GM18505 (cell line): Measurements from ENCODE around the gene GPR139.

Experiments used
- ATAC-seq: cut with Tn5 transposase; IDR thresholded peaks from one replicate; pipeline ENCODE4 v1.9.1; 2021; ENCODE audit not compliant: unreplicated experiment
- POLR2A ChIP-seq: IDR thresholded peaks from 4 replicates; pipeline ENCODE4 v1.6.1; 2011; ENCODE audit warnings: borderline replicate concordance; ENCODE audit not compliant: insufficient read depth, insufficient read length; ENCODE audit errors: extremely low read depth

Gene GPR139

GRCh38 chr16:20075243-20075642 lies 1.6 kb upstream of the GPR139 start:
- no peak for TF ChIP-seq POLR2A
- ATAC-seq: no peak

DNA sequence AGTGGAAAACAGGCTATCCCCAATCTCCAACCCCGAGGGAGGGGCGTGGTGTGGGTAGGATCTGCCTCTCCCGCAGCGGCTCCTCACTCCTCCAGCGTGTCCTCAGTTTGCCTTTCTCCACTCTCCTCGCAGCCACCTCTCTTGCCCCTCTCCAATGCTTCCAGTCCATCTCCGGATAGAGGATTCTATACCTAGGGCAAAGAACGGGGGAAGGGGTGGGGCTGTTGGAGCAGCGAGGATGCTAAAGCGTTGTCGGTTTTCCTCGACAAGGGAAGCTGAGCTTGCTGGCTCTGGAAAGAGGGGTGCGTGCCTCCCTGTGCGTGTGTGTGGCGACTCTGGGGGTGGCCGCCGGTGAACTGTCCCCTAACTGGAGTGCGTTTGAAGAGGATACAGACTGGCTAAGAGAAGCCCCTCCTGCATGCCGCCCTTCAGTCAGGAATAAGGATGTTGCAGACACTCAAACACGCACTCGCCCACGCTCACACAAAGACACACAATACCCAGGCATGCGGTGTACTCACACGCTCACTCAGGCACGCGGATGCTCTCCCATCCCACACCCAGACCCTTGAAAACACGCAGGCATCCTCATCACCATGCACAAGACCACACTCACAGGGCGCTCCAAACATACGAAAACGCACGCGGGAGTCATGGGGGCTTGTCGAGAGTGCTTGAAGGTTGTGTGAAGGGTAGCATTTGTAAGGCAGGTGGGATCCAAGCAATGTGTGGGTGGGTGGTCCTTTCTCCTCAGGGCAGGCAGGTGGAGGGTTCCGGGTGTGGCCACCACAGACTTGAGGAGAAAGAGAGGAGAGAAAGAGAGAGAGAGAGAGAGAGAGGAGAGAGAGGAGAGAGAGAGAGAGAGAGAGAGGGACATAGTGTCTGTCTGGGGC lies 655 bp upstream of the GPR139 start:
- no peak for ATAC-seq
- TF ChIP-seq POLR2A: no peak

DNA sequence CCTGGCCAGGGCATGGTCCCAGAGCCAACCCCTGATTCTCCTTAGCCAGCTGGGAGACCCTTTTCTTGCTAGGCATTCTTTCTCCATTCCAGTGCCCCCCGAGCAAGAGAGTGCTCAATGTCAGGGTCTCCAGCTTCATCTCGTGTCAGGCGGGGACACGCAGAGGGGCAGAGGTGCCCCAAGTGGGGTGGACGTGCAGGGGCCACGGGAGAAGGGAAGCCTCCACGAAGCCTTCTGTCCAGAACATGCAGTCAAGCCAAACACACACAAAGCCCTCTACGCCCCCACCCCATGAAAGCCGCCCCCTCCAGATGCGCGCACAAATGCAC lies 852 bp downstream of the GPR139 start:
- no peak for ATAC-seq
- TF ChIP-seq POLR2A: no peak

- ATAC-seq: no peak
- no peak for TF ChIP-seq POLR2A
Measured at GRCh38 chr16:20072146-20072873, 1.4 kb downstream of the GPR139 start.

DNA sequence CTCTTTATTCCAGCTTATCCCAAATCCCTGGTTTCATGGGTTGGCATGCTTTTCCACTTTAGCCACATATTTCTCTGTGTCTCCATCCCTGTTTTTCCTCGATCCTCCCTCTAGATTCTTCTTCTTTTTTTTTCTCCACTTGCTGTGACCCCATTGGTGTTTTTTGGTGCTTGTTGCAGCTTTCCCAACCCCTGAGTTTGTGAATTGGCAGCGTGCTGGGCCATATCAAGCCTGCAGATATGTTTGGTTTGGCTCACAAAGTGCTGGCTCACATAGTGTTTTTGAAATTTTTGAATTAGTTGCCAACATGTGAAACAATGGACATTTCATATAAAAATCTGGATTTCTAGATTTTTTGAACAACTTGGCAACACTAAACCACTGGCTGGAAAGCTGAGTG lies 8.8 kb downstream of the GPR139 start:
- no peak for ATAC-seq
- no peak for TF ChIP-seq POLR2A

DNA sequence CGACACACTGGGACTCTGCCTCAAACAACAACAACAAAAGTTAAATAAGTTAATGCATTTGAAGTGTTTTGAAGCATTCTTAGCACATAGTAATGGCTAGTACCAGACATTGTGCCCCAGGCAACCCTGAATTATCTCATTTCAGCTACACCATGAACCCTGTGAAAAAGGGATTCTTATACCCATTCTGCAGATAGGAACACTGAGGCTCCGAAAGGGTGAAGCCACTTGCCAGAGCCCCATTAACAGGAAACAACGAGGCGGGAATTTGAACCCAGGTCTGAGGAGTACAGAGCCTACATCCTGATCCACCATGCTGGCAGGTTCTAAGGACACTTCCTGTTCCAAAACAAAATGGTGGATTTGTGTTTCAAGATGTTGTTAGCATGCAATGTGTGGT lies 9.2 kb downstream of the GPR139 start:
- no peak for TF ChIP-seq POLR2A
- no peak for ATAC-seq

- no peak for TF ChIP-seq POLR2A
- no peak for ATAC-seq
Measured at GRCh38 chr16:20061132-20061531, 12.6 kb downstream of the GPR139 start.

DNA sequence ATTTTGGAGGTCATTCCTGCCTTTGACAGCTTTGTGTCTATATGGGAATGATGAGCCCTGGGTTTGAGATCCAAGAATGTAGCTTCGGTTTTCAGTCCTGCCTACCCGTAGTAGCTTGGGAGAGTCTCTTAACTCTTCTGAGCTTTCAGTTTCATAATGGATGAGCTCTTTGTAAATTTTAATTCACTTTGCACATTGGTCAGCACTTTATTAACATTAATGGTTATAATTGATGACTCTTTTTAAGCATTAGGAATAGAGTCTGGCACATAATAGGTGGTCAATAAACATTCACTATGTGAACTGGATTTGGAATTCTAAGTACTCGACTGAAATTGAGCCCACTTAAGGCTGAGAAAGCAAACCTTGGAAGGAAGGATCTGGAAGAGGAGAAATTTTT lies 17.3 kb downstream of the GPR139 start:
- ATAC-seq: no peak
- TF ChIP-seq POLR2A: no peak

DNA sequence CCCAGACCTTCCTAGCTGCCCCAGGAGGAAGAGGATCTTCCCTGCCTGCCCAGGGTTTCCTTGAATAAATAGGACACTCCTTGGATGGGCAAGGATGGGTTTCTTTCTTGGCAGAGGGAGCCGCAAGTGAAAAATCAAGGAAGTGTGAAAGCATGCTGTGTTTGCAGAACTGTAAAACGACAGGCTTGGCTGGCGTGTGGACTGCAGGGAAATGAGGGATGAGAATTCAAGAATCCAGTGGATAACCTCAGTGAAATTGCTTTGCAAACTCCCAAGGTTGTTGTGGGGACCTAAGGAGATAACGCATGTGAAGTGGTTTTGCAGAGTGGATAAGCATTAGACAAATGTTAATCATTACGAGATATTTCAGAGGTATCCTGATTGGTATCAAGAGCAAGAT lies 20.4 kb downstream of the GPR139 start:
- no peak for ATAC-seq
- no peak for TF ChIP-seq POLR2A

DNA sequence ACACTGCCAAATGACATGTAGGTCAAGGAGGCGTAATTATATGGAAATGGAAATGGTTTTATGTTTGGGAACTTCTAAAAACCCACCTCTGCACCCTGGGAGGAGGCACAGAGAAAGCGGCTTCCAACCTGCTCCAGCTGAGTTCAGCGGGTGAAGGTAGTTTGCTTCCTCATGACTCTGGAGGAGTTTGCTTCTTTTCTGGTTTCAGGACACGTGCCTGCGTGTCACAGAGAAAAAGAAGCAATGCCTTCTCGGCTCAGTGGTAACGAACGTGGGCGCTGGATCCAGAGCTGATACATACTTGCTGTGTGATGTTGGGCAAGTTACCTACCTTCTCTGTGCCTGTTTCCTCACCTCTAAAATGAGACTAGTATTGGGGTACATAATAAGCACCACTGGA lies 22.1 kb downstream of the GPR139 start:
- ATAC-seq: no peak
- TF ChIP-seq POLR2A: no peak

DNA sequence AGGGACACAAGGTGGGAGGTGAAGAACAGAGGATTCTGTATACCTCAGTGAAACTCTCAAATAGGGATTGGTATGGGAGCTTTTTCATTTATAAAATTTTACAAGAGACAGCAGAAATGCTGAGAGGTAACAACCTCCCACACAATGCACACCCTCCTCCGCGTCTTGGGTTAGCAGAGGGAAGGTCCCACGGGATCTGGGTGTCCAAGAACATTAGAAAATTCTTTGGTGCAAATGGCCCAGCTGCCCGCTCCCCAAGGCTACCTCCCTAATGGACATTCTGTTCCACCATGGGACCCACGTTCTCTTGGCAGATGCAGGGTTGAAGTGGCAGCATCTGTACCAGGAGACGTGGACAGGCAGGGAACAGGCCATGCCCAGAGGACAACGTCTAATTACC lies 22.5 kb downstream of the GPR139 start:
- no peak for TF ChIP-seq POLR2A
- ATAC-seq: no peak

DNA sequence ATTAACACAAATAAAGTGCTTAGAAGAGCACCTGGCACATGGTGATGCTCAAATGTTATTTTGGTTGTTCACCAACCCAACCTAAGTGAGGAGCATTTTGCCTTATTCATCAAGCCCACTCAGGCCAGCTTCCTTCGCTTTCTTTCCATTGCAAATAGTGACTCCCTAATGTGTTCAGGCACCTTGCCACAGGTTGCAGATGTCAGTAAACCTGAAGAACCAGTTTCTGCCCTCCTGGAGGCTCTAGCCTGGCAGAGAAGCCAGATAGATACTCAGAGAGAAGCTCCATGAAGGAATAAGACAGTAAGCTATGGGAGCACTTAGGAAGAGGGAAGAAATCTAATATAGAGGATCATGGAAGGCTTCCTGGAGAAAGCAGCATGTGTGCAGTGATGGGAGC lies 23.9 kb downstream of the GPR139 start:
- TF ChIP-seq POLR2A: no peak
- no peak for ATAC-seq

- no peak for TF ChIP-seq POLR2A
- no peak for ATAC-seq
Measured at GRCh38 chr16:20045886-20046285, 27.8 kb downstream of the GPR139 start.

DNA sequence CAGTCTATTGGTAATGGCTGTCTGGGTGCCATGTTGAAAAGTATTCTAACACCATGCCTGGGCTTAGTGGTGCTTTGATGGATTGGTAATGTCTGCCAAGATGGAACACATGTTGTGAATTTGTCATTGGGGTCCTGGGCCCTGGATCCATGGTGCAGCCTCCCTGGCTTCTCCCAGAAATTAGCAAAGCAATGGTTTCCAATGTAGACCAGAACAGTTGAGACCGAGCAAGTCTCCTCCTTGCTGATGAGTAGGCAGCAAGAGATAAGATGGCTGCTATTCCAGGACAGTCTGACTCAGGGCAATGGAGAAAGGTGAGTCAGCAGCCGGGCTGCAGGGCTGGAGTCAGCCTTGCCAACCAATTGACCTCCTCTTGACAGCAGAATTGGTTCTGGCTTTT lies 30.8 kb downstream of the GPR139 start:
- no peak for ATAC-seq
- TF ChIP-seq POLR2A: no peak
